GM12874 (cell line): ENCODE results near the gene MN1.

Source experiments
- TF ChIP-seq, protein P1 (sequence below): IDR thresholded peaks from 2 replicates; pipeline ENCODE4 v1.5.1; 2011; ENCODE audit warnings: low read depth, mild to moderate bottlenecking, control low read depth, low read length, moderate library complexity; ENCODE audit not compliant: insufficient read depth

Gene MN1

DNA sequence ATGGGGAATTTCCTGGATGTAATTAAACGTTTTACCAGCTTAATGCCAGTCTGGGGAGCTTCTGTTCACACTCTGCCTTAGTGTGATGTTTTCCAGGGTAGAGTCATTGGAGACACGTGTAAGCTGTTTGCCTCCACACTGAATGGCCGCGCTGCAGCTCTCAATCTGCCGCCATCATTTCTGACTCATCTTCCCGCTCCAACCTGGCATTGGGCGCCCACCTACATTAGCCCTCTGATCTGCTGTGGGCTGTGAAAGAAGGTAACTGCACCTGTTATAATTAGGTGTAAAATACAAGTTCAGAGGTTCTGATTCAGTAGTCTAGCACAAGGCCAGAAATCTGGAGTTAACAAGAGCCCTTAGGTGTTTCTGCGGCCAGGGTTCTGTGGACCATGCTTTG is 54.6 kb downstream of the MN1 start:
- TF ChIP-seq, protein P1, sequence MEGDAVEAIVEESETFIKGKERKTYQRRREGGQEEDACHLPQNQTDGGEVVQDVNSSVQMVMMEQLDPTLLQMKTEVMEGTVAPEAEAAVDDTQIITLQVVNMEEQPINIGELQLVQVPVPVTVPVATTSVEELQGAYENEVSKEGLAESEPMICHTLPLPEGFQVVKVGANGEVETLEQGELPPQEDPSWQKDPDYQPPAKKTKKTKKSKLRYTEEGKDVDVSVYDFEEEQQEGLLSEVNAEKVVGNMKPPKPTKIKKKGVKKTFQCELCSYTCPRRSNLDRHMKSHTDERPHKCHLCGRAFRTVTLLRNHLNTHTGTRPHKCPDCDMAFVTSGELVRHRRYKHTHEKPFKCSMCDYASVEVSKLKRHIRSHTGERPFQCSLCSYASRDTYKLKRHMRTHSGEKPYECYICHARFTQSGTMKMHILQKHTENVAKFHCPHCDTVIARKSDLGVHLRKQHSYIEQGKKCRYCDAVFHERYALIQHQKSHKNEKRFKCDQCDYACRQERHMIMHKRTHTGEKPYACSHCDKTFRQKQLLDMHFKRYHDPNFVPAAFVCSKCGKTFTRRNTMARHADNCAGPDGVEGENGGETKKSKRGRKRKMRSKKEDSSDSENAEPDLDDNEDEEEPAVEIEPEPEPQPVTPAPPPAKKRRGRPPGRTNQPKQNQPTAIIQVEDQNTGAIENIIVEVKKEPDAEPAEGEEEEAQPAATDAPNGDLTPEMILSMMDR = no peak

DNA sequence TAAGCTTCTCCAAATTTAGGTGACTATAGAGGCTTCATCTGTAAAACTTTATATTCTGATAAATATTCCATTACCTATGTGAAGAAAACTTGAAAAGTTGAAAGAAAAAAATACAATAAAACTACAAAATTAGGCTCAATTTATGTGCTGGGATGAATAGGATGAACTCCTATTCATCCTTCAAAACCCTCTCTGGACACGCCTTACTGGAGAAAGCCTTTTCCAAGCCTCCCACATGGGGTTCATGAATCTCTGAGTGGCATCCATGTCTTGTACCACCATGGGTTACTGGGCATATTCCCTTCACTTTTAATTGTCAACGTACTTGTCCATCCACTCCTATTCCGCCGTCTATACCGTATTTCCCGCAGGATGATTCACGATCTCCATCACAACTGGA is 55.7 kb downstream of the MN1 start:
- TF ChIP-seq, protein P1 = no peak

DNA sequence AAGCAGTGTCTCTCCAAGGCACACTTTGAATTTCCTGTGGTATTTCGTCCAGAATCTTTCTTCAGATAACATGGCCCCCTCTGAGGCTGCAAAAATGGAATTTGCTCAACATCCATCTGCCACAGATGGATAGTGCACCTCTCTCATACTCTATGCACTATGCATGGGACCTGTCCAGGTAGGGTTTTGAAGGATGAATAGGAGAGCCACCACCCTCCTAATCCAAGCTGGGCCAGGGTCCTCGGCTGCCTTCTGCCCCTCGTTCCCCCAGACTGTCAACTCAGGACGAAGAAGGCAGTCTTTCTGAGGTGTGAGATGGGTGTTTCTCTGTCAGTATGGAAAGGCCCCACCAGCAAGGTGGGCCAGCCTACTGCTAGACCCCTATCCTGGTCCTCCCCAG is 56.4 kb downstream of the MN1 start:
- TF ChIP-seq, protein P1 = no peak

DNA sequence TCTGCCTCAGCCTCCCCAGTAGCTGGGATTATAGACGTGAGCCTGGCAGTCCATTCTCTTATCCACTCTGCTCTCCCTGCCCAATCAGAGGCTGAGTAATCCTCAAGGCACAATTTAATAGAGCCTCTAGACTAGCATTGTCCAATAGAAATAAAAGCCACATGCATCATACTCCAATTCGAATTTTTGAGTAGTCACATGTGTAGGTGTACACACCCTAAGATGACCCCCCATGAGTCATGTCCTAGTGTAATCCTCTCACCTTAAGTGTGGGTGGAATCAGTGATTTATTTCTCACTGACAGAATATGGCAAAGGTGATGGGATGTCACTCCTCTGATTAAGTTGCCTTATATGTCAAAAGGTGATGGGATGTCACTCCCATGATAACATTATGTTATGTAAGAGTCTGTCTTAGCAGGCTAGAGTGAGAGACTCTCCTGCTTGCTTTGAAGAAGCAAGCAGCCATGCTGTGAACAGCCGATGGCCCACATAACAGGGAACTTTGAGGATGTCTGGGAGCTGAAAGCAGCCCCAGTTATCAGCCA is 61.3 kb downstream of the MN1 start:
- TF ChIP-seq, protein P1 = no peak

DNA sequence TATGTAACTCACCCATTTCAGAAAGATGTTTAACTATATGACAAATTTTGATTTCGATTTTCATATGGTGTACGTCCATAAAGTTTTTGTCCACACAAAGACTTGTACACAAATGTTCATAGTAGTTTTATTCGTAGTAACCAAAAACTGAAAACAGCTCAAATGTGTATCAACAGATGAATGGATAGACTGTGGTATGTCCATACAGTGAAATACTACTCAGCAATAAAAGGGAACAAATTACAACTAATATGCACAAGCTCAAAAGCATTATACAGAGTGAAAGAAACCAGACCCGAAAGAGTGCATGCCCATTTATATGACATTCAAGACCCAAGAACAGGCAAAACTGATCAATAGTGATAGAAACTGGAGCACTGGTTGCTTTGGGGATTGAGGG is 64.0 kb downstream of the MN1 start:
- TF ChIP-seq, protein P1 = no peak

DNA sequence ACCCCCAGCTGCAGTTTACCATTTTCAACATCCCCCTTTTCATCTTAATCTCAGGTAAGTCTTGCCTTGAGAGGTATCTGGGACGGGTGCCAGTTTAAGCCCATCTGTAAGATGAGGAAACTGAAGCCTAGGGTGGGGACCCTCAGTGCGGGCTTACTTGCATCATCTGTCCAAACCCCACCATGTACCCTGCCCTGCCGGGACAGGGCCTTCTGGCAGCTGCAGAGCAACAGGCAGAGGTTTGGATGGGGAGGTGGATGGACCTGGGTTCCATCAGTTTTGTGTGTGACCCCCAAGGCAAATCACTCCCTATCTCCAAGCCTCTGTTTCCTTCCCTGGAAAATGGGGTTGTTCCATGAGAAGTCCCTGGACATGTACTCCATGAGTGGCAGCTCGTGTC is 67.5 kb downstream of the MN1 start:
- TF ChIP-seq, protein P1 = no peak

DNA sequence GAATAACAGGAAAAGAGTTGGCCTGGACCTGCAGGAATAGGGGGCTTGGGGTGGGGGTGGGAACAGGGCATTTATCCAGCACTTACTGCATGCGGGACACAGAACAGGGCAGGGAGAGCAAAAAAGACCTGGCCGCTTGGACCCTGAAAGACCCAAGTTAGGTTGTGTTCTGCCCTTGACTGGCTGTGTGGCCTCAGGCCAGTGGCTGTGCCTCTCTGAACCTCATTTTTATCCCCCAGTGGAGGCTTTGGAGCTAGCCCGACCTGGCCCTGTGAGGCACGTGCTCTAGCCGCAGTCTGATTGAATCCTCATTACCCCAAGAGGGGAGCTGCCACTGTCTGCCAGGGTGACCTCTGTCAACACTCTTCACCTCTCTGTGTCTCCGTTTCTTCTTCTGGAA is 68.7 kb downstream of the MN1 start:
- TF ChIP-seq, protein P1 = no peak
